ENCODE measurements around the gene SSTR5.

The SSTR5 gene

DNA sequence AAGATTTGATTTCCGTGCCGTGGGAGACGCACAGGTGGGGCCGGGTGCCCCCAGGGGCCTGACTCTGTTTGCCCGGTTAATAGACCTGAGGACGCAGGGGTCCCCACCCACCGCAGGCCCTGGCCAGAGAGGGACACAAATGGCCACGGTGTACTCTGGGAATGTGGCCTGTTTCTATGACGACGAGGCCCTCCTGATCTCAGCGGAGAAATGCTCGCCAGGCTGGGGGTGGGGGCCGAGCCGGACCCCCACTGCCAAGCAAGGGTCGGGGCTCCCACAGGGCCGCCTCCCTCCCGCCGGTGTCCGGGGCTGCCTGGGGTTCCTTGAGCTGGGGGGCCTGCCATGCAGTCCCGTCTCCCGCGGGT, 48.0 kb downstream of the SSTR5 start:
- Histone ChIP-seq H3K36me3 (ENCODE audit: control insufficient read depth in 2 of 2, insufficient read depth in 2 of 2, low read length in 2 of 2) (no peaks in the 10 kb centered on the region), H3K9me3 (ENCODE audit: control insufficient read depth in 2 of 2, low read length in 2 of 2) (no peaks in the 10 kb centered on the region), H3K4me3 (ENCODE audit: low read length in 2 of 2) (no peak overlapping the region), H3K27ac (ENCODE audit: low read length) (no peak overlapping the region), H3K9ac (ENCODE audit: low read length in 2 of 2) (no peak overlapping the region), H3K4me1 (ENCODE audit: control insufficient read depth, insufficient read depth, low read length) (no peaks in the 10 kb centered on the region), H3K27me3 (ENCODE audit: control insufficient read depth in 1 of 2, insufficient read depth in 2 of 2, low read length in 2 of 2) (no peaks in the 10 kb centered on the region)

DNA sequence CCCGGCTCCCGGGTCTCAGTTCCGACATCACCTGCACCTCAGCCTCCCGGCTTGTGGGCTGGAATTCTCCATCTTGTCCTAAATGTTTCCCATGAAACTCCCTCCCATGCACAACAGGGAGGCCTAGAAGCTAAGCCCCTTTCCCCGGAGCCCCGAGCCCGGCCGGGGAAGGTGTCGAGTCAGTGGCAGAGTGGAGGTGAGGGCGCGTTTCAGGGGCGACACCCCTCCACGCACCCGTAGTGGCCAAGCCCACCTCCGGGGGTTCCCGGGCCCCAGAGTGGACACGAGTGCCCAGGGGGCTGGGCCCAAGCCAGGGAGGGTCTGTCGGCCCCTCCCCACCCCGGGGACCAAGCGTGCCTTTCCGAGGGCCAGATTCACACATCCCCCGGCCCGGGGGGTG, 48.5 kb downstream of the SSTR5 start:
- Histone ChIP-seq H3K9me3 (ENCODE audit: control insufficient read depth in 2 of 2, low read length in 2 of 2) (no peaks in the 10 kb centered on the region), H3K4me3 (ENCODE audit: low read length in 2 of 2) (no peak overlapping the region), H3K36me3 (ENCODE audit: control insufficient read depth in 2 of 2, insufficient read depth in 2 of 2, low read length in 2 of 2) (no peaks in the 10 kb centered on the region), H3K9ac (ENCODE audit: low read length in 2 of 2) (no peak overlapping the region), H3K27ac (ENCODE audit: low read length) (no peak overlapping the region), H3K27me3 (ENCODE audit: control insufficient read depth in 1 of 2, insufficient read depth in 2 of 2, low read length in 2 of 2) (no peaks in the 10 kb centered on the region), H3K4me1 (ENCODE audit: control insufficient read depth, insufficient read depth, low read length) (no peaks in the 10 kb centered on the region)

DNA sequence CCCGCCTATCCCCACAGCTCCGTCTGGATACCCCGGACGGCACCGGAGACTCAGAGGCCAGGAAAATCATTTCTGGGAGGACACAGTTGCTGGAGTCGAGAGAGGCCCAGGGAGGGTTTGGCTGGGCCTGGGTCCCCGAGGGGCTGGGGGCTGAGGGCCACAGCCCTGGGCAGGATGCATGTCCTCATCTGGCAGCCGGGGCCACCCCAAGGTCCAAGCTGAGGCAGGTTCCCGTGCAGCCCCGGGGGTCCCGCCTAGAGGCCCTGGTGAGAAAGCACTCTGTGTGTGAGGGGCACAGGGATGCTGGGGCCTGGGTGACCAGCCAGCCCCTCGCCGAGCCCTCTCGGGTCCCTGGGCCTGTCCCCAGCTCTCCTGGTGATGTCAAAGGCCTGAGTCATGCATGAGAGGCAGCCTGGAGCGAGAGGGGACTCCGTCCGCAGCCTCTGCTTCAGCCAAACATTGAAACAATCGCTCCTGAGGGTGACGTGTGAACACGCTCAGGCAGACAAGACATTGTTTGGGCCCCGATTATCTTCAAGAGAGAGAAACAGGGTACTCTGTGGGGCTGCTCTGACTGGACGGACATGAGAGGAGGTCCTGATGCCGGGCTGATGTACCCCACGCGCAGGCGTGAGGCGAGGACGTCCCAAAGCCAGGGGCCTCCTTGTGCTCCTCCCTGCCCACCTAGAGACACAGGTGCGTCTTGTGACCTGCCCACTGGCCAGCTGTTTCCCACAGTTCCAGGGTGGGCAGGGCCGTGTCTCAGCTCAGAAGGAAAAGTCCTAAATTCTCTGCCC, 49.3 kb downstream of the SSTR5 start:
- H3K9ac ChIP-seq (ENCODE audit: low read length in 2 of 2) = no peak overlapping the region
- H3K36me3 ChIP-seq (ENCODE audit: control insufficient read depth in 2 of 2, insufficient read depth in 2 of 2, low read length in 2 of 2) = no peaks in the 10 kb centered on the region
- no peak overlapping the region for H3K27ac ChIP-seq (ENCODE audit: low read length)
- no peaks in the 10 kb centered on the region for H3K9me3 ChIP-seq (ENCODE audit: control insufficient read depth in 2 of 2, low read length in 2 of 2)
- no peaks in the 10 kb centered on the region for H3K27me3 ChIP-seq (ENCODE audit: control insufficient read depth in 1 of 2, insufficient read depth in 2 of 2, low read length in 2 of 2)
- no peaks in the 10 kb centered on the region for H3K4me1 ChIP-seq (ENCODE audit: control insufficient read depth, insufficient read depth, low read length)
- no peak overlapping the region for H3K4me3 ChIP-seq (ENCODE audit: low read length in 2 of 2)

DNA sequence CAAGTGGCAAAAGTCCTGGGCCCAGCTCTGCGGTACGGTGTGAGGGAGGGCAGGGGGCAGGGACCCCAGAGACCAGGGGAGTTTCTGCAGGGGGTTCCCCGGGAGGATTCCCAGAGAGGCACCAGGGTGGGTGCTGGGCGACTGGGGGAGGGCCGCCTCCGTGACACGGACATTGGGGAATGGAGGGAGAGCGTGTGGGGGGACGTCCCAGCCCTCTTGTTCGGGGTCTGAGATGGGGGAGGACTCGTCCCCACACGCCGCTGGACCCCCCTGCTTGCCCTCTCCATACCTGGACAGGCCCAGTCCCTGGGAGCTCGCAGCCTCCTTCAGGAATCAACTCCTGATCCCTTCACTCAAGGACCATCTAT, 49.8 kb downstream of the SSTR5 start:
- no peaks in the 10 kb centered on the region for H3K9me3 ChIP-seq (ENCODE audit: control insufficient read depth in 2 of 2, low read length in 2 of 2)
- H3K9ac ChIP-seq (ENCODE audit: low read length in 2 of 2) = no peak overlapping the region
- no peaks in the 10 kb centered on the region for H3K4me1 ChIP-seq (ENCODE audit: control insufficient read depth, insufficient read depth, low read length)
- no peaks in the 10 kb centered on the region for H3K36me3 ChIP-seq (ENCODE audit: control insufficient read depth in 2 of 2, insufficient read depth in 2 of 2, low read length in 2 of 2)
- no peak overlapping the region for H3K4me3 ChIP-seq (ENCODE audit: low read length in 2 of 2)
- no peaks in the 10 kb centered on the region for H3K27me3 ChIP-seq (ENCODE audit: control insufficient read depth in 1 of 2, insufficient read depth in 2 of 2, low read length in 2 of 2)
- no peak overlapping the region for H3K27ac ChIP-seq (ENCODE audit: low read length)

DNA sequence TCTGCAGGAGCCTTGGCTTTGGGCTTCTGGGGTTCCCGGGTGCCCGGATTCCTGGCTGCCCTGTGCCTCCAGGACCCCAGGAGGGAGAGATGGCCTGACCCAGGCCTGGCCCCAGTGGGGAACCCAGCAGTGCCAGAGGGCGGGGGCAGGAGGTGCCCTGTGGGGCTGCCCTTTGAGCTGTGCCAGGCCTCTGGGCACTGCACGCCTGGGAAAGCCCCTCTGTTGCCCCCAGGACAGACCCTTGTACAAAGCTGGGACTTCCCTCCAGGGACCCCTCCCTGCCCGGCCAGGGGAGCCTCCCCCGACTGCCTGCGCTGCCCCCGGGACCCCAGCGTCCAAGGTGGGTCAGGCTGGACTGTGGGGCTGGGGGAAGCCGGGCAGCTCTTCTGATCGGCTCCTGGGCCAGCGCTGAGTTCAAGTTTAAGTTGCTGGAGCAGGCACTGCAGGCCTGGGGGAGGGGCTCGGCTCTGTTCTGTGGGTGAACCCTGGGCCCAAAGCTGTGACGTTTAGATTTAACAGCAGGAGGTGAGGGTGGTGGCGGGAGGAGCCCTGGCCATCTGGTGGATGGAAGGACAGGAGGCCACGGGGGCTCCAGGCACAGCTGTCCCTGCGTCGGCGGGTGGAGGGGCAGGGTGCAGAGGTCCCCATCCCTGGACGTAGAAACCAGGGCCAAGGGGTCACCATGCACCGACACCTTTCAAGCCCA, 51.1 kb downstream of the SSTR5 start:
- Histone ChIP-seq H3K4me3 (ENCODE audit: low read length in 2 of 2) (no peak overlapping the region), H3K36me3 (ENCODE audit: control insufficient read depth in 2 of 2, insufficient read depth in 2 of 2, low read length in 2 of 2) (no peaks in the 10 kb centered on the region), H3K27ac (ENCODE audit: low read length) (no peak overlapping the region), H3K9ac (ENCODE audit: low read length in 2 of 2) (no peak overlapping the region), H3K4me1 (ENCODE audit: control insufficient read depth, insufficient read depth, low read length) (no peaks in the 10 kb centered on the region), H3K9me3 (ENCODE audit: control insufficient read depth in 2 of 2, low read length in 2 of 2) (no peaks in the 10 kb centered on the region), H3K27me3 (ENCODE audit: control insufficient read depth in 1 of 2, insufficient read depth in 2 of 2, low read length in 2 of 2) (no peaks in the 10 kb centered on the region)

DNA sequence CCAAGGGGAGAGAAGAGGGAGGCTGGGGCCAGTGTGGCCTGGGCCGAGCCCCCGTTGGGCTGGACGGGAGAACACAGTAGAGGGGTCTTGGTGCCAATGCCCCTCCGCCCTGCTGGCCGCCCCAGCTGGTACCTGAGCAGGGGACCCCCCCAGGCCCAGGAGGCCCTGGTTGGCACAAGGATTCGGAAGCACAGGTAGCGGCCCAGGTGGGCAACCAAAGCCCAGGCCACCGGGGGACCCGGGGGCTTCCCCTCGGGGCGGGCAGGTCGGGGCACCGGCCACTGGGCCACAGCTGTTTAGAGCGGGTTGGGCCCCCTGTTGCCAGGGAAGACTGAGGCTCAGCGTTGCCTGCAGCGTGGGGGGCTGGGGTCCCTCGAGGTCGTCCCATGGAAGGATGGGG, 51.7 kb downstream of the SSTR5 start:
- no peaks in the 10 kb centered on the region for H3K9me3 ChIP-seq (ENCODE audit: control insufficient read depth in 2 of 2, low read length in 2 of 2)
- H3K36me3 ChIP-seq (ENCODE audit: control insufficient read depth in 2 of 2, insufficient read depth in 2 of 2, low read length in 2 of 2) = no peaks in the 10 kb centered on the region
- no peak overlapping the region for H3K27ac ChIP-seq (ENCODE audit: low read length)
- no peak overlapping the region for H3K9ac ChIP-seq (ENCODE audit: low read length in 2 of 2)
- no peaks in the 10 kb centered on the region for H3K4me1 ChIP-seq (ENCODE audit: control insufficient read depth, insufficient read depth, low read length)
- no peak overlapping the region for H3K4me3 ChIP-seq (ENCODE audit: low read length in 2 of 2)
- no peaks in the 10 kb centered on the region for H3K27me3 ChIP-seq (ENCODE audit: control insufficient read depth in 1 of 2, insufficient read depth in 2 of 2, low read length in 2 of 2)

DNA sequence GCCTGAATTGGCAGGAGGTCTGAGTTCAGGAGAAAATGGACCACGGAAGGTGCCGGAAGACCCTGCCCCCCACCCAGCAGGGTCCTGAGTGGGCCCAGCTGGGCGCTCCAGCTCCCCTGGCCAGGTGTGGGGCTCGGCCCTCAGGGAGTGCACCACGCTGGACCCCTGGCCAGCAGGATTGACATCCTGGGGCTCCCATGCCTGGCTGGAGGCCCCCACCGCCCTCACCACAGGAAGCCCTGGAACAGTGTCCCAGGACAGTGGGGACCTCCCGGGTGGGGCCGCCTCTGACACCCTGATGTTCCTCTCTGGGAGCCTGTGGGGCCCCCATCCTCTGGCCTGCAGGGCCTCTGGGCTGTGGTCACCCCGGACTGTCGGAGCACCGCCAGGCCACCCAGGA, 52.2 kb downstream of the SSTR5 start:
- Histone ChIP-seq H3K4me3 (ENCODE audit: low read length in 2 of 2) (no peak overlapping the region), H3K4me1 (ENCODE audit: control insufficient read depth, insufficient read depth, low read length) (no peaks in the 10 kb centered on the region), H3K27ac (ENCODE audit: low read length) (no peak overlapping the region), H3K9ac (ENCODE audit: low read length in 2 of 2) (no peak overlapping the region), H3K36me3 (ENCODE audit: control insufficient read depth in 2 of 2, insufficient read depth in 2 of 2, low read length in 2 of 2) (no peaks in the 10 kb centered on the region), H3K27me3 (ENCODE audit: control insufficient read depth in 1 of 2, insufficient read depth in 2 of 2, low read length in 2 of 2) (no peaks in the 10 kb centered on the region), H3K9me3 (ENCODE audit: control insufficient read depth in 2 of 2, low read length in 2 of 2) (no peaks in the 10 kb centered on the region)

DNA sequence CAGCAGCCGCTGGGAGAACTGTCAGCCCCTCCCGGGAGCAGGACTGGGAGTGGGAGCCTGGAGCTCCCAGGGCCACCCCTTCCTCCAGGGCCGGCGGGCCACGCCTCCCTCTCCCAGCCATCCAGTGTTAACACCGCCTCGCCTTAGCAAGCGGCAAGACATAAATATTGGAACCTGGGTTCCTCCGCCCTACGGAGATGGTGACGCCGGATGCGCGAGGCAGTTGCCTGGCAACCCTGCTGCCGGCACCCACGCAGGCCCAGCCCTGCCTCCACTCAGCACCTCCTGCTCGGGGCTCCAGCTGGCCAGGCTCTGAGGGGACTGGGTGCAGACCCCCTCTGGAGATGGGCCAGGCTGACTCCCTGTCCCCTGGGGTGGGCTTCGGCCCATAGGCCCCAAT, 52.9 kb downstream of the SSTR5 start:
- no peak overlapping the region for H3K9ac ChIP-seq (ENCODE audit: low read length in 2 of 2)
- H3K9me3 ChIP-seq (ENCODE audit: control insufficient read depth in 2 of 2, low read length in 2 of 2) = no peaks in the 10 kb centered on the region
- no peaks in the 10 kb centered on the region for H3K4me1 ChIP-seq (ENCODE audit: control insufficient read depth, insufficient read depth, low read length)
- H3K27ac ChIP-seq (ENCODE audit: low read length) = no peak overlapping the region
- no peak overlapping the region for H3K4me3 ChIP-seq (ENCODE audit: low read length in 2 of 2)
- H3K27me3 ChIP-seq (ENCODE audit: control insufficient read depth in 1 of 2, insufficient read depth in 2 of 2, low read length in 2 of 2) = no peaks in the 10 kb centered on the region
- H3K36me3 ChIP-seq (ENCODE audit: control insufficient read depth in 2 of 2, insufficient read depth in 2 of 2, low read length in 2 of 2) = no peaks in the 10 kb centered on the region

DNA sequence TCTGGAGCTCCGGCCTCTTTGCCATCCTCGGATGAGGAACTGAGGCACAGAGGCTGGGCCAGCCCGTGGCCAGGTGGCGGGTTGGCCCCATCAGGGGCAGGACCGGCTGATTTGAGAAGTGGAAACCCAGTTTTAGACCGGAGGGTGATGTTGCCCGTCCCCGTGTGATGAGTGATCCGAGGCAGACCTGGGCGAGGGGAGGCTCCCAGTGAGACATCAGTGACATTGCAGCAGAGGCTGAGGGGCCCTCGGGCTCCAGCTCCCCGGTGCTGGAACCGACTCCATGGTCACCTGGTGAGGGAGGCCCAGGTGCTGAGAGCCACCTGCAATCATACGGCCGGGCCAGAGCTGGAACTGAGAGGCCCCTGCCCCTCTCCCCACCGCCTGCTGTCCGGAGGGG, 53.5 kb downstream of the SSTR5 start:
- Histone ChIP-seq H3K9ac (ENCODE audit: low read length in 2 of 2) (no peak overlapping the region), H3K4me3 (ENCODE audit: low read length in 2 of 2) (no peak overlapping the region), H3K27me3 (ENCODE audit: control insufficient read depth in 1 of 2, insufficient read depth in 2 of 2, low read length in 2 of 2) (no peaks in the 10 kb centered on the region)

DNA sequence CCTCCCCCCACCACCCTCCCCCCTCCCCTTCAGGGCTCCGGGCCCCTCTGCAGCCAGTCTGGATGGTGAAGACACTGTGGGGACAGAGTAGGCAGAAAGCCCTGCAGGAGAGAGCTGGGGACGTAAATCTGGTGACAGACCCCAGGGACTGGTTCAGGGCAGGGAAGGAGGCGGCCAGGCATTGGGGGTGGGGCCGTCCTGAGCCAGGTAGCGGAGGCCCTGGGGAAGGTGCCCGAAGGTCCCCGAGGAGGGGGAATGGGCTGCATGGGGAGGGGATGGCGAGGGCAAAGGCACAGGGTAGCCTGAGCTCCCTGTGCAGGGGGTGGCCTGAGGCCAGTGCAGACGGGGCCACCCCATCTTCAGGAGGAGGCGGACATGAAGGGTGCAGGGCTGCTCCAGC, 54.0 kb downstream of the SSTR5 start:
- H3K27me3 ChIP-seq (ENCODE audit: control insufficient read depth in 1 of 2, insufficient read depth in 2 of 2, low read length in 2 of 2) = no peaks in the 10 kb centered on the region

More for the DNA sequence above, 53.5 kb downstream of the SSTR5 start:
- no peak overlapping the region for H3K27ac ChIP-seq (ENCODE audit: low read length)
- H3K36me3 ChIP-seq (ENCODE audit: control insufficient read depth in 2 of 2, insufficient read depth in 2 of 2, low read length in 2 of 2) = no peaks in the 10 kb centered on the region
- H3K4me1 ChIP-seq (ENCODE audit: control insufficient read depth, insufficient read depth, low read length) = no peaks in the 10 kb centered on the region
- no peaks in the 10 kb centered on the region for H3K9me3 ChIP-seq (ENCODE audit: control insufficient read depth in 2 of 2, low read length in 2 of 2)

DNA sequence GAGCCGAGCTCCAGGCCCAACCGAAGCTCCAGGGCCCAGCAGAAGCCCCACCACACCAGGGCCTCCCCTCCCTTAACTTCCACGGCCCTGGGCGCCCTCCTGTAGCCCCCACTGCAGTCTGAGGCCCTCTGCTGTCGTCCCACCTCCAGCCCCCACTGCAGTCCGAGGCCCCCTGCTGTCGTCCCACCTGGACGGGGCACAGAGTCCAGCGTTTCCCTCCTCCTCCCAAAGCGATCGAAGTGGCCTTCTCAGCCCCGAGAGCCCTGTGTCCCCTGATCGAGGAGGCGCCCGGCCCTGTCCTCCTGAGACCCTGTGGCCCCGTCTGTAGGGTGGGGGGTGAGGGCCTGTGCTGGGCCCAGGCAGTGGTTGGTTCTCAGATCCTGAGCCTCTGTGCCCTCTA, 54.6 kb downstream of the SSTR5 start:
- H3K9me3 ChIP-seq (ENCODE audit: control insufficient read depth in 2 of 2, low read length in 2 of 2) = no peaks in the 10 kb centered on the region
- no peak overlapping the region for H3K9ac ChIP-seq (ENCODE audit: low read length in 2 of 2)
- no peaks in the 10 kb centered on the region for H3K36me3 ChIP-seq (ENCODE audit: control insufficient read depth in 2 of 2, insufficient read depth in 2 of 2, low read length in 2 of 2)
- H3K27me3 ChIP-seq (ENCODE audit: control insufficient read depth in 1 of 2, insufficient read depth in 2 of 2, low read length in 2 of 2) = no peaks in the 10 kb centered on the region
- H3K4me3 ChIP-seq (ENCODE audit: low read length in 2 of 2) = no peak overlapping the region
- no peaks in the 10 kb centered on the region for H3K4me1 ChIP-seq (ENCODE audit: control insufficient read depth, insufficient read depth, low read length)
- H3K27ac ChIP-seq (ENCODE audit: low read length) = no peak overlapping the region

More for the DNA sequence above, 54.0 kb downstream of the SSTR5 start:
- Histone ChIP-seq H3K9me3 (ENCODE audit: control insufficient read depth in 2 of 2, low read length in 2 of 2) (no peaks in the 10 kb centered on the region), H3K27ac (ENCODE audit: low read length) (no peak overlapping the region), H3K36me3 (ENCODE audit: control insufficient read depth in 2 of 2, insufficient read depth in 2 of 2, low read length in 2 of 2) (no peaks in the 10 kb centered on the region), H3K4me1 (ENCODE audit: control insufficient read depth, insufficient read depth, low read length) (no peaks in the 10 kb centered on the region), H3K9ac (ENCODE audit: low read length in 2 of 2) (no peak overlapping the region), H3K4me3 (ENCODE audit: low read length in 2 of 2) (no peak overlapping the region)
